Activated CD8-positive, alpha-beta memory T cell treated with anti-CD3 and anti-CD28 coated beads for 4 hours (primary cell): ENCODE data around the gene N4BP2L2.

ENCODE experiments used
- DNase-seq, 2 donors: peaks; one replicate each; pipeline ENCODE4 v3.0.0-alpha.2; 2020; ENCODE audit warnings: low read depth in 2 of 2

The N4BP2L2 gene

DNA sequence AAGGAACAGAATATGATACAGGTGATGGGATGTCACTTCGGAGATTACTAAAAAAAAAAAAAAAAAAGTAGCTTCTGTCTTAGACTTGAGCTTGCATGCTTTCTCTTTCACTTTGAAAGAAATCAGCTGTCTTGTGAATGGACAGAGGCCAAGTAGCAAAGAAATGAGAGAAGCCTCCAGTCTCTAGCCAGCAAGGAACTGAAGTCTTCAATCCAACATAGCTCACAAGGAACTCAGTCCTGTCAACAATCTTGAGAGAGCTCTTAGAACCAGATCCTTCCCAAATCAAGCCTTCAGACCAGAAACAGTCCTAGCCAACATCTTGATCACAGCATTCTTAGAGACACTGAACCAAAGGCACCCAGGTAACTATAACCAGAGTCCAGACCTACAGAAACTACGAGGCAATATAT, 7.7 kb downstream of the N4BP2L2 start:
- DNase-seq: no peak

DNA sequence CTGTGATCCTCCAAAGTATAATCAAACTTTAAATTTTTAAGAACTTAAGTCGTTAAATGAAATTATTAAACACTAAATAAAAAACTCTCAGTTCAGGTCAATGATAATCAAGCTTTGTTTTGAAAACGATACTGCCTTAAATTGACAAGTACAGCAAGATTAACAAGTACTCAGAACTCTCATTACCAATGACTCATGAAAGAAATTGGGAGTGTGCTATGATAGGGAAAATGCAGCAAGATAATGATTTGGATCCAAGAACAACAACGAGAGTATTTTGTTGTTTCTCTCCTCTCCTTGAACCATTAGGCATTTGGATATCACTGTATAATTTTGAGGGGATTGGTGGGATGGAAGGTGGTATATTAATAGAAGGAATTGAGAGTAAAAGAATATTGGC, 10.2 kb downstream of the N4BP2L2 start:
- no peak for DNase-seq

DNA sequence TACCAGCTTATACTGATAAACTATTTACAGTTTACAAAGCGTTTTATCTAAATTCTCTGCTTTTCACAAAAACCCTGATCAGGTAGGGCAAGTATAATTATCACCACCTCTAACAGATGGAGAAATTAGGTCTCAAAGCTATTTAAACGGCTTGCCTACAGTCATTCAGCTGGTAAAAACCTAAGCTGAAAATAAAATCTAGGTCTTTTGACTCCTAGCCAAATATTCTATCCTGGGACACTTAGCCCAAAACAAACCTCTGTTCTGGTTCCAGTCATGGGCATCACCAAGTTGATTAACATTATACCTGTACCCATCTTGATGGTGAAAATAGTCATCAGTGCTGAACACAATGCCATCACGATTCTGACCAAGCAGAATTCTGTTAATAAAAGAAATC, 11.4 kb downstream of the N4BP2L2 start:
- DNase-seq: no peak

DNA sequence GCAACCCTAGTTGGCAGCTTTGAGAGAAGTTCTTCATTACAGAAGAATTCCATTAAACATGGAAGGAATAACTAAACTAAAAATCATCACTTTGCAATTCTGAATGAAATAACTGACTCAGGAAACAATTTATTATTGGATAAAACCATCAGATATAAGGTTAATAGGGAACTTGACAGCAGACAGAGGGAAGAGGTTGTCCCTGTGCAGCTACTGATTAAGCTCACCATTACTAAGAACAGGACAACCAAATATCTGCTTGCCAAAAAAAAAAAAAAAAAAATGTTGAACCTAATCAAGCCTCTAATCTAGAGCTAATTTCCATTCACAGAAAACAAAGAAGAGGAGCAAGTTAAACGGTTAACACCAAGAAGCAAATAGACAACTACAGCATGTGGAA, 12.8 kb downstream of the N4BP2L2 start:
- no peak for DNase-seq

DNA sequence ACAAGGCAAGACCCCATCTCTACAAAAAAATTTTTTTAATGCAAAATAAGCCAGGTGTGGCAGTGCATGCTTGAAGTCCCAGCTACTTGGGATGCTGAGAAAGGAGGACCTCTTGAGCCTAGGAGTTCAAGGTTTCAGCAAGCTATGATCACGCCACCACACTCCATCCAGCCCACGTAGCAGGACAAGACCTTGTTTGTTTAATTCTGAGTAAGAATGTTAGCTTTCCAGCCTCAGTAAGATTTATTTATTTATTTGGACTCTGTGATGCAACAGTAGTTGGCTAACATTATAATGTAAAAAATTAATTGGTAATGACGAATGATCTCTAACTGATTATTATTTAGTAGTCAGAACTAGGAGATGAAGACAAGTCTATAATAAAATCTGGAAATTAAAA, 23.3 kb downstream of the N4BP2L2 start:
- no peak for DNase-seq

DNA sequence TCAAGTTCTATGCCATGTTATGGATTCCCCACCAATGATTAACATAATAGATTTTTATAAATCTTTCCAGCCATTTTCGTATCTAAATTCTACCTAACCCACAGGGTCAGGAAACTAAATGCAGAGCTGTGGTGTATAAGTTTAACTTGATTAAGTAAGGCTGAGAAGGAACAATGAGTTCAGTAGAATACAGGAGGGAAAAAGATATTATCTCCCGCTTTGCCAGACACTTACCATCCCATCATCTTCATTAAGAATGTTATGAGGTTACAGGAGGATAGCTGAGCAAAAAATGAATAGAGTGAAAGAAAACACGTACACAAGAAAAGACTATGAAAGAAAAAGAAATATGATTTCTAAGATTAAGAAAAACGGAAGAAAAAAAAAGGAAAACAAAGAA, 27.1 kb downstream of the N4BP2L2 start:
- no peak for DNase-seq

DNA sequence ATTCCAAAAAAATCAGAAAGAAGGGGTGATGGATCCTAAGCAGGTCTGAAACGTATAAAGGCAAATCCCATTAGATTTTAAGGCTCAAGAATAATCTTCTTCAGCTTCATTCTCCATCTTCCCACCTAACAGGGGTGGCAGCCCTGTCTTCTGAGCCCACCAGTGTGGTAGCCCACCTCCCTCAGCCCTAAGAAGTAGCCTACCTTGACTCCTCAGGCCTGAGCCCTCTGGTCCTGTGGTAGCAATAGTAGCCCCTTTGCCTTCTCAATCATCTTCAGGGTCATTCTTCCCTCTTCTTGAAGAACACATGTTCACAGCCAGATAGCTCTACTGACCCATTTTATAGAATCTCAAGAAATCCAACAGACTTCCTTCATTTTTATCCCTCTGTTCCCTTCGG, 33.7 kb downstream of the N4BP2L2 start:
- DNase-seq: no peak

DNA sequence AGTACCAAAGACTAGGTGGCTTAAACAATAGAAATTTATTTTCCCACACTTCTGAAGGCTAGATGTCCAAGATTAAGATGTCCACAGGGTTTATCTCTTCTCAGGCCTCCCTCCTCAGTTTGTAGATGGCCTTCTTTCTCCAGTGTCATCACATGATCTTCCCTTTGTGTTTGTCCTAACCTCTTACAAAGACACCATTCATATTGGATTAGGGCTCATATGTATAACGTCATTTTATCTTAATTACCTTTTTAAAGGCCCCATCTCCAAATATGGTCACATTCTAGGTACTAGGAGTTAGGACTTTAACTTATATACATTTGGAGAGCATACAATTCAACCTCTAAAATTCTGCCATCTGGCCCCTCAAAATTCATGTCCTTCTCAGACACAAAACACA, 34.3 kb downstream of the N4BP2L2 start:
- DNase-seq: no peak

DNA sequence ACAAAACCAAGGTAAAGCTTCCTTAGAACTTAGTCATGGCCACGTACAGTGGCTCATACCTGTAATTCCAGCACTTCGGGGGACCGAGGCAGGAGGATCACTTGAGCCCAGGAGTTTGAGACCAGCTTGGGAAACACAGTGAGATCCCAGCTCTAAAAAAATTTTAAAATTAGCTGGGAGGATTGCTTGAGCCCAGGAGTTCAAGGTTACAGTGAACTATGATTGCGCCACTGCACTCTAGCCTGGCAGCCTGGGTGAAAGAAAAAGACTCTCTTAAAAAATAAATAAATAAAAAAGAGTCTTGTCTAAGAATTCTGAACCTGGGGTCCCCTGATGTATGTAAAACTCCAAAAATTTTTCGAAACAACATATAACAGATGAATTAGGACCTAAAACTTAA, 34.9 kb downstream of the N4BP2L2 start:
- no peak for DNase-seq

DNA sequence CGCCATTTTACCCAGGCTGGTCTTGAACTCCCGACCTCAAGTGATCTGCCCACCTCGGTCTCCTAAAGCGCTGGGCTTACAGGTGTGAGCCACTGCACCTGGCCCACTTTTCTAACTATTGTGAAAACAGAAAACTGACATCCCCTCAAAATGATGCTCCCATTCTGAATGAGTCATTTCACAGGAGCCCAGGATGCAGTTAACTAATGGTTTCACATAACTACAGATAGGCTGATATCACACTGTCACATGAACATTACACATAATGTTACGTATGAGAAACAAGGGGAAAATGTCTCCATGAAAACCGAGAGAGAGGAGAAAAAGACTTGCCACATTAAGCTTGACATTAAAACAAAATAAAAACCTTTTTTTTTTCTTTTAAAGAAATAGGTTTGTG, 37.5 kb downstream of the N4BP2L2 start:
- no peak for DNase-seq

DNA sequence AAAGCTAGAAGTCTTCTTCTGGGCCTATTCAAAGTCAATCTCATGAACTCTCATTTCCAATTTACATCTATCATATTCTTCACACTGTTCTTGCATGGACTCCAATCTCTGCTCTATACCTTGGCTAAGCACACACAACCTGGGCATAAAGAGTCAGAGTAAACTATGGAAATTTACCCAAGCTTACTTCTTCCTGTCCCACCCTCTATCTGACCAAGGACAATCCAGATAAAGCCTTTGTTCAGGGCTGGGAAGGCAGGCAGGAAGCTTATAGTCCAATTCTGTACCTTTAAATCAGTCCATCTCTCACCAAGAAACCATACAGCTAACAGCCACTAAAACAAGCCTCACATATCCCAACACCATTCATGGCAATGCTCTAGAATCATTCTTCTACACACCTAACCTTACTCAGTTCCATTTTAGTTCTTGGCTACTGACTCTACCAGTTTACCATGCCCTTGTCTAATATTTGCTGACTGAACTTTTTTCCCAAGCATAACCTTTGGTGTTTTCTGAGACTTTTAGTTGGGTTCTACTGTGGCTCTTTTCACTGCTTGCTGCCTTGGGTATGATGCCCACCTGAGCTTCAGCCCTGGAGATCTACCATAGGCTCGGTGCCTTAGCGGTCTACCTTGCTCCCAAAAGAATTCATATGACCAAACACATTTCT, 38.9 kb downstream of the N4BP2L2 start:
- DNase-seq: no peak

DNA sequence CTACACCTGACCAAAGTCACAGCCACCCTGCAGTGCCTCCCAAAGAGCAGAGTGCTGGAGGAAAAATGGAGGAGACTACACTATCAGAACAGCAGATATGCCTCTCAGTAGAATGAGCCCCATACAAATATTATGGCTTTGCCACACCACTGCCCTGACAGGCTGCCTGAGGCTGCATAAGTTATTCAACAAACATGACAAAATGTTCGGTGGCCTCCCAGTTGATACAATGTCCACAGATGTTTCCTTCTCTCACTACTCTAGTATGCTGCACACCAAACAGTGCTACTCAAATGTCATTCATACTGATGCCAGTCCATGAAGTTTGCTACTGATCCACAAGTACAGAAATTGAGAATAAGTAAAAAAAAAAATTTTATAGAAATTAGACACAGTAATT, 41.0 kb downstream of the N4BP2L2 start:
- no peak for DNase-seq

DNA sequence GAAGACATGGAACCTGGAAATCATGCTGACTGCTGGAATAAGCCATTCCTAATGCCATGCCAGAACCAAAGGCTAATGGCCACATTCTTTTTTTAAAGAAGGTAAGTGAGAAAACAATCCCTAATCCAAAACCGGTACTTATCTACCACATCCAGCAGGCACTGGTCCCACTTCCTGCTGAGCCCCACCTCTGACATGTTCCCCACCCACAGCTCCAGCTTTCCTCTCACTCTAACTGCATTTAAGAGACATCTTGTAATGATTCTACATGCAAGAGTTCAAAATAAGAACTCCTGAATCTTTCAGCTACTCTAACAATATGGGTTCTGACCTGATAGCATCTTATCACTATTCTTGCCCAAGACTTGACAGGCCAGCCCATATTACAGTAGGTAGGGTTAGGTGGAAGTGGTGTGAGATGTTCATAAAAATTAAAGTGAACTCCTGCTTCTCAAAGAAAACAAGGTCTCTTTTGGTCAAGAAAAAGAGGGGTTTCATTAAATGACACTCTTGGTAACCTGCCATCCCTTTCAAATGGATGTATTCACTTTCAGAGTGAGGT, 41.9 kb downstream of the N4BP2L2 start:
- no peak for DNase-seq

DNA sequence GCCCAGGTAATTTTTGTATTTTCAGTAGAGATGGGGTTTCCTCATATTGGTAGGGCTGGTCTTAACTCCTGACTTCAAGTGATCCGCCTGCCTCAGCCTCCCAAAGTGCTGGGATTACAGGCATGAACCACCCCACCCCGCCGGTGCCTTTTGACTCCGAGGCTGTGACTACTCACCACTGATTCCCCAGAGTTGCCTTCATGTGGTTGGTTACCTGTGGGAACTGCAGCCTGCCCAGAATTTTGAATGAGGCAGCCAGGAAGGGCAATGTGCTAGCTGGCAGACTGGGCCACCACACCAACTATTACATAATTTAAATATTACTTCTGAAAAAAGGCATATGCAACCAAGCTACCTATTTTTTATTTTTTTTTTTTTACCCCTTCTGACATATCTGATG, 42.8 kb downstream of the N4BP2L2 start:
- DNase-seq: no peak

DNA sequence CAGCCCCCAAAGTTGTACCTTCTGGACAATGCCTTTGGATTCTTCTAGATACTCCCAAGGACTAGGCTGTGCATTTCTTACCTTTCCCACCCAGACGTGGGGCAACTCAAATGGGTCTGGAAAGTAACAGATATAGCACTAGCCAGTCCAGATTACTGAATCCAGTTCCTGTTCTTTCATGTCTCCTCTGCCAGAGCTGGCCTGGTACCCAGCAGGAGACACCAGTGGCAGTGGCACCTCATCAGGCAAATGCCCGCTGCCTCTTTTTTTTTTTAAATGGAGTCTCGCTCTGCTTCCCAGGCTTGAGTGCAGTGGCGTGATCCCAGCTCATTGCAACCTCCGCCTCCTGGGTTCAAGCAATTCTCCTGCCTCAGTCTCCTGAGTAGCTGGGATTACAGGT, 43.2 kb downstream of the N4BP2L2 start:
- DNase-seq: no peak

DNA sequence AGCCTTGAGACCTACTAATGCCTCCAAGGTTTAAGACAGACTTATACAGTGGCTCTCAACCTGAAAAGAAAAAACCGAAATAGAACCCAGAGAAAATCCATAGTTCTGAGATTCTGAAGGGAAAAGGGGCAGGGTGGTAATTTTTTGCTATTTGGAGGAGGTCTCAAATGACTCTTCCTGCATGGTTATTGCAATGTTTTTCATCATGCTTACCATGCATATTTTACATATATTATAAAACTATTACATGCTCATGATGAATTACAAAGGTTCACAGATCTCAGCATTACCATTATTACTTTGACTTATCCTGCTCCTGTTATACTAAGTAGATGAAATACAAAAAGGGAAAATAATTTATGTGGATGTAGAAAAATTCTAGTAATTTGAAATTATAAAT, 47.6 kb downstream of the N4BP2L2 start:
- no peak for DNase-seq

DNA sequence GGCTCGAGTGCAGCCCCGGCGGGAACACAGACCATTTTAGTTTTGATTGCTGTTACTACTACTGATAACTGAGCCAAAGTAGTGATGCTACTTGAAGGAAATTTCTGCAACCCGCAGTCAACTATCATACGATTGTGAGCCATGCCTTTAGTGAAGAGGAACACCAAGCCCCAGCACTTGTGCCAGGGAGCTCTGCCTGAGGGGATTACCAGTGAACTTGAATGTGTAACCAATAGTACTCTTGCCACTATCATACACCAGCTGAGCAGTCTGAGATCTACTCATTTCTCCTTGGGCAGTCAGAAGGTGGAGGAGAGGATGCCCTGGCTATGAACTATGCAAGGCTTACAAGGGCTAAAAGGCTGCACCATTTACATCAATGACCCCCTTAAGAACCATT, 61.7 kb downstream of the N4BP2L2 start:
- DNase-seq: no peak

DNA sequence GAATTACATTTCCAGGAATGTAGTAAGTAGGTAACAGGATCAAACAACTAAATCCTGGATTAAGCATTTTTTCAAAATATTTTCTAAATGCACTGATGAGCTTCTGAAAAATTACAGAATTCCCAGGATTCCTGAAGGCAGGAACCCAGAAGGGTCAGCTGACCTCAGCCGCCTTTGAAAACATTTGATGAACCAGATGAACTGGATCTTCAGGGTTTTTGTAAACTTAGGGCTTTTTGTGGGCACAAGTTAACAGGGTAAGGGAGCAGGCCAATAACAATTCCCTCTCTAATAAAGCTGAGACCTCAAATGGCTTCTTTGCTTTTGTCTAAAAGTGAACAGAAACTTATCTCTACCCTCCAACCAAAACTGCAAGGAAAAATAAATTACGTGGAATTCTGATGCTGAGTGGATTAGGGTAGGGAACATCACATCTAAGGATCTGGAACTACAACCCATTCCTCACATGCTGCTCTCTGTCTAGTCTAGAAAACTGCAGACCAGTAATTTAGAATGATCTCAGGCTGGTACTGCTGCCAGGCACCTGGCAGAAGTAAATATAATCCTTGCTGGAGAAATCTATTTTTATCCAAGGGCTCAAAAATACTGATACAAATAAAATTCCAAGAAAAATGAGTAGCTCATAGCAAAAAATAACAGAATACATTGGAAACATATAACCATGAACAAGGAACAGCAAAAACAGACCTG, 62.4 kb downstream of the N4BP2L2 start:
- DNase-seq: no peak

DNA sequence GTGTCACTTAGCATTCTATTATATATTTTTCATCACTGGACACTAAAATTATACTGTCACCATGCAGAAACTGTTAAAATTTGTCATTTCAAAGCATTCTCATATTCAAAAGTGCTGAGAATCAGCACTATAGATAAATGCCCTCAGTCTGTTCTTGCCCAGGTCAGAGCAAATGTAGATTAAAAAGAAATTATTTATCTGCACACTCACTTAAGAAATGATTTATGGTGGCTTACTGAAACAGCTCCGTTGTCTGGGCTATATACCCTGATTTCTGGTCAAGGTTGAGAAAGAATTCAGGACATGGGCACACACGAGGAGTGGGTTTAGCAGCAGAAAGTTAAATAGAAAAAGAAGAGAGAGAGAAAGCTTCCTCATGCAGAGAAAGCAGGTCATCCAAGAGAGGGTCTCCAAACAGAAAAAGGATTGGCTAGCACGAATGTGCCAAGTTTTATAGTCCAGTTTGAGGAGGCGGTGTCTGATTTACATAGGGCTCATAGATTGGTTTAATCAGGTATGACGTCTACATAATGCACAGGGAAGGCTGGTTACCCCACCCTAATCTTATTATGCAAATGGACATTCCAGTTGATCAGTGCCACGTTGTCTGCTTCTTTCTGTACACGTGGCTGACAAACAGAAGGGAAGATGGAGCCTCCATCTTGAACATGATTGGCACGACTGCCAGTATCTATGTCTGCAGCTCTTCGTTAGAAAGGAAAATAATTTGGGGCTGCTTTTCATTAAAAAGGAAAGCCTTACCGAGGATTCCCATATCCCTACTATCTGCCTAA, 63.4 kb downstream of the N4BP2L2 start:
- no peak for DNase-seq

DNA sequence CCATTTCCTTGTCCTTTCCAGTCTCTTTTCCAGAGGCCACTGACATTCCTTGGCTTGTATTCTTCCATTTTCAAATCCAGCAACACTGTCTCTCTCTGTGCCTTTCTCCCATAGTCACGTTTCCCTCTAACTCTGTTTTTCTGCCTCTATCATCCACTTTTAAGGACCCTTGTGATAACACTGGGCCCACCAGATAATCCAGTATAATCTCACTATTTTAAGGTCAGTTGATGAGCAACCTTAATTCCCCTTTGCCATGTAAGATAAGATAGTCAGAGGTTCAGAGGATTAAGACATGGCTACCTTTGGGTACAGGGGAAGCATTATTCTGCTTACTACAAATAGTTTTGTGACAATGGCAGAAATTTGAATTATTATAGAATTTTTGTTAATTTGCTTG, 64.9 kb downstream of the N4BP2L2 start:
- DNase-seq: no peak

DNA sequence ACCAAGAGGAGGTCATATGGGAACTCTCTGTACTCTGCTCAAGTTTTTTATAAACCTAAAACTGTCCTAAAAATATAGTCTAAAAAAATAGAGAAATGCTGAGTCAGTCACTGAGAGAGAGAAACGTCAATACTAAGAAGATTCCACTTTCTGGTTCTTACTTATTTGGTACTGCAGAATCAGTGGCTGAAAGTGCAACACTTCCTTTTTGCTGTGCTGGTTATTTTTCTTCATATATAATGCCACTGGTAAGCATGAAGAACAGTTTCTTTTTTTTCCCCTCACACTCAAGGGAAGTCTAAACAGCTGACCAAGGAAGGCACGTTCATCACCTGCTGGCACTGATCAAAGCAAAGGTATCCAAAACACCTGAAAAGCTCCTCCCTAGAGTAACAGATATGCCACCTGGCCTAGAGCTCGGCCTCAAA, 66.4 kb downstream of the N4BP2L2 start:
- no peak for DNase-seq

DNA sequence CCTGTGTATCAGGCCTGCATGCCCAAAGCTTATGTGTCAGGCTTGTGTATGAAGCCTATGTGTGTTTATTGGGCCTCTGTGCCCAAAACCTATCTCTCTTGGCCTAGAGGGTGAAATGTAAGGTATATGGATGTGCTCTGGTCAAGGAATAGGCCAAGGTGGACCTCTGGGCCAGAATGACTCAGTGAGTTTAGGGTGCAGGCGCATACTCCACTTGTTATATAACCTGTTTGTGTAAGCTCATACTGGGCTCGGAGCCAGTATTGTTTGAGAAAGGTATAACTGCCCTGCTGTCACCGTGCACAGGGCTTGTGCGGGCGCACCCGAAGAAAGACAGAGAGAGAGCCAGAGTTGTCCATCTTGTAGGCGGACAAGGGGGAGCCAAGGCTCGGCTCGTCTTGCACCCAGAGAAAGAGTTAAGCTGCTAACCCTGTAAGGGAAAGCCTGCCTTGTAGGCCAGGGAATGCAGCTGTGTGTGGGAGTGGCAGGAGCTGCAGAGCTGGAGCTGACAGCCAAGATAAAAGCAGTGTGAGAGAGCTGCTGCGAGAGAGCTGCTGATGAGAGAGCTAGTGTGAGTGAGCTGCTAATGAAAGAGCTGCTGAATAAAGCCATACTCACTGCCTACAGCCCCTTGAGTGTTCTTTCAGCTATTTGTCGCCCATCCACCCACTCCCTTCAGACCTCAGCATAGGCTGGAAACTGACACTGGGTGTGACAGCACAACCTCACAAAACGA, 67.2 kb downstream of the N4BP2L2 start:
- no peak for DNase-seq
